ENCODE measurements around the gene TSPAN10. TPM values are rescaled to one million over a fixed set of nuclear protein-coding genes. Genes with fewer than 3 reads are reported as not detected.

The TSPAN10 gene
- total RNA-seq, 4 donors from 2014 or later: 0.19 to 2.1 (median 0.72) TPM; not detected in 1

- Histone ChIP-seq H3K4me1 (peaks cover 0 to 14% (median 1%) of the 10 kb centered on the region in 3 donors), H3K9me3 (peaks cover 0 to 8% (median 0%) of the 10 kb centered on the region in 3 donors), H3K4me3 (no peak overlapping the region), H3K27ac (no peak overlapping the region), H3K36me3 (no peaks in the 10 kb centered on the region), H3K27me3 (peaks cover 5 to 61% (median 8%) of the 10 kb centered on the region in 4 donors)
- no peak for TF ChIP-seq CTCF (IDR thresholded peaks at IDR 0.05)
- no peak for TF ChIP-seq POLR2A (IDR thresholded peaks at IDR 0.05)
- DNase-seq: no peak
- intact Hi-C loops (cut with DNase I): no loop called here
- WGBS, 2 donors: 52 to 80% methylated on average over 1 to 14 of the region's 21 CpGs
Measured at GRCh38 chr17:81647640-81648012, 10.6 kb downstream of the TSPAN10 start.

- Histone ChIP-seq H3K4me1 (peaks cover 0 to 9% (median 0%) of the 10 kb centered on the region in 3 donors), H3K4me3 (peak overlapping the region in 1 of 4 donors; percentile 32), H3K27me3 (peaks cover 5 to 66% (median 8%) of the 10 kb centered on the region in 4 donors), H3K9me3 (peaks cover 0 to 8% (median 0%) of the 10 kb centered on the region in 3 donors), H3K36me3 (no peaks in the 10 kb centered on the region), H3K27ac (no peak overlapping the region)
- no peak for TF ChIP-seq POLR2A (IDR thresholded peaks at IDR 0.05)
- TF ChIP-seq CTCF (IDR thresholded peaks at IDR 0.05): no peak
- 15 to 40% methylated on average over 2 to 5 of the region's 78 CpGs for WGBS, 2 donors
- intact Hi-C loops (cut with DNase I): no loop called here
- DNase-seq: no peak
Measured at GRCh38 chr17:81648013-81648706, 11.2 kb downstream of the TSPAN10 start.

DNA sequence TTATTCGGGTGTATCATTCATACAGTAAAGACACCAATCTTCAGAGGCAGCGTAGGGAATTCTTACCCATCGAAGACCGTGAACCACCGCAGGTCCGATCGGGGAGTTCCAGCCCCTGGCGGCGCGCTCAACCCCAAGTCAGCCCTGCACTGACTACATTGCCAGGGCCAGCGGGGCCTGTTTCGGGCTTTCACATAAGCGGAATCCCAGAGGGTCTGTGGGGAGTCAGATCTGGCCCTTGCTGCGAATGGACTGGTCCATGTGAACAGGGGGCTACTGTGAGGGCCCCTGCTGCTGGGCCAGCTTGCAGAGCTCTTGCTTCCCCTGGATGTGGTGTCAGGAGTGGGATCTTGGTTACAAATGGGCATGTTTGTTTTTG, 11.7 kb downstream of the TSPAN10 start:
- intact Hi-C loops (cut with DNase I): no loop called here
- 80 to 89% methylated on average over 11 to 13 of the region's 14 CpGs for WGBS, 2 donors
- Histone ChIP-seq H3K4me1 (peaks cover 0 to 9% (median 0%) of the 10 kb centered on the region in 3 donors), H3K27ac (no peak overlapping the region), H3K27me3 (peaks cover 5 to 72% (median 8%) of the 10 kb centered on the region in 4 donors), H3K9me3 (peaks cover 0 to 8% (median 0%) of the 10 kb centered on the region in 3 donors), H3K36me3 (no peaks in the 10 kb centered on the region), H3K4me3 (no peak overlapping the region)
- TF ChIP-seq POLR2A (IDR thresholded peaks at IDR 0.05) (no peak), CTCF (IDR thresholded peaks at IDR 0.05) (no peak)
- no peak for DNase-seq

- no CpG with 5 or more reads among the region's 9 CpGs for WGBS, 2 donors
- peaks cover 5 to 89% (median 8%) of the 10 kb centered on the region in 4 donors for H3K27me3 ChIP-seq
- no peak for DNase-seq
Measured at GRCh38 chr17:81650951-81651350, 14.0 kb downstream of the TSPAN10 start.

More at GRCh38 chr17:81650951-81651350, 14.0 kb downstream of the TSPAN10 start:
- H3K4me3 ChIP-seq: no peak overlapping the region
- TF ChIP-seq CTCF (IDR thresholded peaks at IDR 0.05) (no peak), POLR2A (IDR thresholded peaks at IDR 0.05) (no peak)
- H3K36me3 ChIP-seq: no peaks in the 10 kb centered on the region
- no peak overlapping the region for H3K27ac ChIP-seq
- peaks cover 0 to 9% (median 0%) of the 10 kb centered on the region in 3 donors for H3K4me1 ChIP-seq
- H3K9me3 ChIP-seq: peaks cover 0 to 8% (median 0%) of the 10 kb centered on the region in 3 donors
- intact Hi-C loops (cut with DNase I): no loop called here
